Stimulated activated CD4-positive, alpha-beta T cell treated with anti-CD3 and anti-CD28 coated beads, TNF-alpha, amount 100 ng/mL, for 4 hours (primary cell): ENCODE results near the gene CNDP1.
"Not testable (repeated sequence)": the region's sequence is repeated elsewhere in the genome, so short reads cannot be mapped to it uniquely, and the experiment has no call there.

Experiments used
- DNase-seq, 3 experiments: peaks; one replicate each; pipeline ENCODE4 v3.0.0-alpha.2; 2020; ENCODE audit warnings: low read depth in 3 of 3

Gene CNDP1

DNA sequence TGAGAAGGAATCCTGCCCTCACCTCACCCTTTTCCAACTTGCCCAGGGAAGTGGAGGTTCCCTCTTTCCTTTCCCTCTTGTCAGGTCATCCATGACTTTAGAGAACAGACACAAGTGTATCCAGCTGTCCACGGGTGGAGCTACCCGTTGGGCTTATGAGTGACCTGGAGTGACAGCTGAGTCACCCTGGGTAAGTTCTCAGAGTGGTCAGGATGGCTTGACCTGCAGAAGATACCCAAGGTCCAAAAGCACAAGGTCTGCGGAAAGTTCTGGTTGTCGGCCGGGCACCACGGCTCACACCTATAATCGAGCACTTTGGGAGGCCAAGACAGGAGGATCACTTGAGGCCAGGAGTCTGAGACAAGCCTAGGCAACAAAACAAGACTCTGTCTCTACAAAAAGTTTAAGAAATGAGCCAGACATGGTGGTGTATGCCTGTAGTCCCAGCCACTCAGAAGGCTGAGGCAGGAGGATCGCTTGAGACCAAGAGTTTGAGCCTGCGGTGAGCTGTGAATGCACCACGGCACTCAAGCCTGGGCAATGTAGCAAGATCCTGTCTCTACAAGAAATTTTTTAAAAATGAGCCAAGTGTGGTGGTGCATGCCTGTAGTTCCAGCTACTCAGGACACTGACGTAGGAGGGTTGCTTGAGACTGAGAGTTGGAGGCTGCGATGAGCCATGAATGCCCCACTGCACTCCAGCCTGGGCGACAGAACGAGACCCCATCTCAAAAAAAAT lies 14.0 kb upstream of the CNDP1 start:
- DNase-seq, result no peak

DNA sequence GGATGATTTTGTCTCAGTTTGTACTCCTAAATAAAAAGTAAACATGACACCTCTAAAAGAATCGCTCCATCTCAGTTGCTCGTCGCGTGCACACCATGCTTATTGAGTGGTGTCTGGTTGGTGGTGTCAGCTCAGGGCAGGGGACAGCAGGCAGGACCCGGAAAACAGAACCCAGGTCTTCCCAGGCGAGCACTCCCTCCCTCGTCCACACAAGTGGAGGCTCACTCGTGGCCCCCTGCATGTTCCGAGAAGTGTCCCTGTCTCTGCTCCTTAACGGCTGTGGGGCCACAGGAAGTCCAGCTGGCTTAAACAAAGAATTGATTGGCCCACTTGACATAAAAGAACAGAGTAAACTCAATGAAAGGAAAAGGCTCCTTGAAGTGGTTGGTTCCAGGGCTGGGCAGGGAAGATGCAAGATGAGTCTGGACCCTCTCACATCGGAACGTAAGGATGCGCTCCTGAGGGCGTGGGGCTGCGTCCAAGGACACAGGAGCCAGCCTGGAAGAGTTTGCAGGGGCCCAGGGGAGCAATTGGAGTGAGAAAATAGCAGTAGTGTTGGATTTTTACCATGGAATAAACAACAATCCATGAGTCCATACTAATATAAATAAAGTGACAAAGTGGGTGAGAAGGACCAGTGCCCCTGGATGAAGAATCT lies 13.1 kb upstream of the CNDP1 start:
- no peak for DNase-seq

DNA sequence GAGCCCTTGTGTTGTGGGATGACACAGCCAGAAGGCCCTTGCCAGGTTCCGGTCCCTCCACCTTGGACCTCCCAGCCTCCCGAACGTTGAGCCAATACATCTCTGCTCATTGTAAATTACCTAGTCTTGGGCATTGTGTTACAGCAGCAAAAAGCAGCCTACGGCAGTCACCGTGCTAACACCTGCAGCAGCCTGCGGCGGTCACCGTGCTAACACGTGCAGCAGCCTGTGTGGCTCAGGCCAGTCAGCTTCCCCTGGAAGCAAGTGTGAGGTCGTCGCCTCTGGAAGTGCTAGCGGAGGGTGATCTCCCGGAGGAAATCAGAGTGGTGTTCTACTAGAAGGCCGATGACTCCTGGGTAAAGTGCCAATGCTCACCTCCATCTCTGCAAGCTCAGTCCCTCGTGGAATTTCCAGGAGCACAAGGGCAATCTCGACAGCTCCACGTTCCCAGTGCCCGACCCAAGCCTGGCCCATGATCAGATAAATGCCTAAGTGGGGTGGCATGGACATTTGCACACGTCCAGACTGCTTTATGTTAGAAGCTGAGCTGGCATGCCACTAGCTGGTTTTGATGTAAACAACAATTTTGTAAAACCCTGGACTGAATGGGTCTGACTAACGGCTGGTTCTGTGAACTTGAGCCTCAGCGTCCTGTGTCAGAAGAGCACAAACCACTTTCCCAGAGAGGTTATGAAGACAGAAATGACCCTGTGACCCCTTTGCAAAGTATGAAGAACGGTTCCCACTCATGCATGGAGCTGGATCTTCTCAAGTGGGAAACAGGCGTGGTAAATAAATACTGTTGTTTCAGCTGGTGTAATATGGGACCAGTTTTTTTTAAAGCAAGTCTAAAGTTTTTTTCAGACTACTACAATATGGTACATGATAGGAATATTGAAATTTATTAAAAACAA lies 11.4 kb upstream of the CNDP1 start:
- DNase-seq, result no peak

DNA sequence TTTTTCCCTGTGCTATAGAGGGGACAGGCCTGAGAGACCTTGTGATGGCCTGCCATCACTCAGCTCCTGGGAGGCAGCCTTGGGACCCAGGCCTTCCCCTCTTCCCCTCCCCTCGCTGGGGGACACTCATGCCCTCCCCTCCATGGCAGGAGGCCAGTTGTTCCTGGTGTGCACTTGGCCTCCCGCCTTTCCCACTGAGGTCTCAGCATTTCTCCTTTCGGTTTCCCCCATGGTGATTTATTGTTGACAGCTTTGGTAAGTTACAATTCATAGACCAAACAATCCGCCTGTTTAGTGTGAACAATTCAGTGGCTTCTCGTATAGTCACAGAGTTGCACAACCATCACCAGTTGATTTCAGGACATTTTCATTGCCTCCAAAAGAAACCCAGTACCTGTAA lies 10.2 kb upstream of the CNDP1 start:
- DNase-seq, result no peak

DNA sequence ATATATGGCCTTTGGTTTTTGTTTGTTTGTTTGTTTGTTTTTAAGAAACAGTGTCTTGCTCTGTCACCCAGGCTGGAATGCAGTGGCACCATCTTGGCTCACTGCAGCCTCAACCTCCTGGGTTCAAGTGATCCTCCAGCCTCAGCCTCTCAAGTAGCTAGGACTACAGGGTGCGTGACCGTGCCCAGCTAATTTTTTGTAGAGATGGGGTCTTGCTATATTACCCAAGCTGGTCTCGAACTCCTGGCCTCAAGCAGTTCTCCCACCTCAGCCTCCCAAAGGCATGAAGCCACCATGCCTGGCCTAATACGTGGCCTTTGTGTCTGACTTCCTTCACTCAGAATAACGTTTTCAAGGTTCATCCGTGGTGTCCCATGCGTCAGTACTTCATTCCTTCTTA lies 9.4 kb upstream of the CNDP1 start:
- not testable (repeated sequence) for DNase-seq

DNA sequence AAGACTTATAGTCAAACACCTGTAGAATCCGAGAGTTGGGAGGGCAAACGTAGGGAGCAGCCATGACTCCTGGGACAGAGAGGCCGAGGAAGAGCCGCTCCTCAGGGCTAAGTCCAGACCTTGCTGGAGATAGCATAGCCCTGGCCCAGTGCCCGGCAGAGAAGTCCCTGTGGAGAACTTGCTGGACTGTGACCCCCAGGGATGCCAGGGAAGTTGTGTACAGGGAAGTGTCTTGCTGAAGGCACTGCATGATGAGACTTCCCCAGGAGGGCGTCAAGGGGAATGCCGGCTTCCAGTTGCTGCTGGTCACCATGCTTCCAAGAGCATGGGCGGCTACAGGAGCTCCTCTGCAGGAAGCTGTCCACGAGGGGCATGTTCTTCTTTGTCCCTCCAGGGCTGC lies 8.6 kb upstream of the CNDP1 start:
- DNase-seq, result no peak

DNA sequence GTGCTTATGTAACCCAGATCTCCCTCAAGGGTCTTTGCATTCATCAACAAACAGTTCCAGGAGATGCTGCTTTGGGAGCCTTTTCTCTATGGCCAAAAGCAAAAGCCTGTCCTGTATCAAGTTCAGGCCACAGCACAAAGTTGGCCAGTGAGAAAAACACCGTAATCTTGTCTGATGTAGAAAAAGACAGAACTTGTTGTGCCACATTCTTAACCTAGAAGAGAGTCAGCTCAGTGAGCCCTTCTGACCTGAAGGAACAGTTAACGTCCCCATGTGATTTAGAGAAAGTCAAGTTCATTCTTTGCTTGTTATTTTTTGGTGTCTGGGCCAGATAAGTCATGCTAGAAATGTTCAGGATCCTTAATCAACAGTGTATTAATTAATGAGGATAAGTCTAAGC lies 7.8 kb upstream of the CNDP1 start:
- no peak for DNase-seq

DNA sequence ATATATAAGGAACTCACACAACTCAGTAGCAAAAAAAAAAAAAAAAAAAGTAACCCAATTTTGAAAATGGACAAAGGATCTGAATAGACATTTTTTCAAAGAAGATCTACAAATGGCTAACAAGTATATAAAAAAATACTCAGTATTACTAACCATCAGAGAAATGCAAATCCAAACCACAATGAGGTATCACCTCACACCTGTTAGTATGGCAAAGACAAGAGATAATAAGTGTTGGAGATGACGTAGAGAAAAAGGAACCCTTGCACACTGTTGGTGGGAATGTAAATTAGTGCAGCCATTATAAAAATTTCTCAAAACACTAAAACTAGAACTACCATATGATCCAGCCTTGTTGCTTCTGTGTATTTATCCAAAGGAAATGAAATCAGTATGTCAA lies 5.8 kb upstream of the CNDP1 start:
- no peak for DNase-seq

DNA sequence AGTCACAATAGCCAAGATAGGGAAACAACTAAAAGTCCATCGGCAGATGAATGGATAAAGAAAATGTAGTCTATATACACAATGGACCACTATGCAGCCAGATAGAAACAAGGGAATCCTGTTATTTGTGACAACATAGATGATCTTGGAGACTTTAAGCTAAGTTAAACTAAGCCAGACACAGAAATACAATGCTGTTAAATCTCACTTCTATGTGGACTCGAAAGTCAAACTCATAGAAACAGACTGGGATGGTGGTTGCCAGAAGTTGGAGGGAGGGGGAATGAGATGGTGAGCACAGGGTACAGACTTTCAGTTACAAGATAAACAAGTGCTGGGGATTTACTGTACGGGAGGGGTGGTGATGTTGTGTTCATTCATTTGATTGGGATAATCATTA lies 5.4 kb upstream of the CNDP1 start:
- DNase-seq, result no peak

DNA sequence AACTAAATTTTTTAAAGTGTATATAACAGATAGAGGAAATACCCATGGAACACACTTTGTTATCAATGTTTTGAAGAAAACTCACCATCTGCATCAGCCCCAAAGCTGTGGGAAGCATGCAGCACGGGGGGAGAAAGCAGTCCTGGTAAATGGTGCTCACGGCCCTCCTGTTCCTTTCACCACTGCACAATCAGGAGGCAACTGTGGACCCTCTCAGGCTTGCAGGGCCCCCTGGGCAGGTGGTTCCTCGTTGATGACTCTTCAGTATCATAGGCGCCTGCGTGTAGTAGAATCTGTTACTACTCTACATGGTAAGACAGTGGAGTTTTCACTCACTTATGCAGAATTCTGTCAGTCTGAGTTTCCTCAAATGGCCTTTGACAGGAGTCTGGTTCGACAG lies 4.9 kb upstream of the CNDP1 start:
- DNase-seq, result no peak

DNA sequence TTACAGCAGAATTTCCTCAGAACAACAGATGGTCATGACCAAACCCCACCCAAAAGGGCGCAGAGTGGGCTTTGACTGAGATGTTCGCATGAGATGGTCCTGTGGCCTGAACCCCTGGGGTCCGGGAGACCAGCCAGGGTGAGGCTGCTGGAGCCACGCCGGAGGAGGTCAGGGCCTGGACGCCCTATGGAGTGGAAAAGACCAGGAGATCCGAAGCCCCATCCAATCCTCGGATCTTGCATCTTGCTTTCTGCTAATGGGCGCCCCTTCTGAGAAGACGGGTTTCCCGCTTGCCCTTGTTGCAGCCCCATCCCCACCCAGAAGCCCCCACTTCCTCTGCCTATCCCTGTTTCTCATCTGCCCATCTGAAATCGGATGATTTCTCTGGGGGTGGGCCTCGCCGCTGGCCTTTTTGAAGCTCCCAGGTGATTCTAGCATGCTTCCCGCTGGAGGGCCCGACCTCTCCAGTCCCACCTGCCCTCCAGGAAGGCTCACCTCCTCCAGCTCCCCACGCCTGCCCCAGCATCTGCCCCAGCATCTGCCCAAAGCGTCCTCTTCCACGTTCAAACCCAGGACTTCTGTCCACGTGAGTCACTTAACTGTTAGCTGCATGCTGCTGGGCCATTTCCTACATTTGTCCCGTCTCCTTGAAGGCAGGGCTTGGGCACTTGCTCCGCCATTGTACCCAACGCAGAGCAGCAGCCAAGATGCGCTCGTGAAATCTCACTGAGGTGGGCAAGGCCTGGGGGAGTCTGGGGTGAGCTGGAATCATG lies 4.3 kb upstream of the CNDP1 start:
- no peak for DNase-seq

DNA sequence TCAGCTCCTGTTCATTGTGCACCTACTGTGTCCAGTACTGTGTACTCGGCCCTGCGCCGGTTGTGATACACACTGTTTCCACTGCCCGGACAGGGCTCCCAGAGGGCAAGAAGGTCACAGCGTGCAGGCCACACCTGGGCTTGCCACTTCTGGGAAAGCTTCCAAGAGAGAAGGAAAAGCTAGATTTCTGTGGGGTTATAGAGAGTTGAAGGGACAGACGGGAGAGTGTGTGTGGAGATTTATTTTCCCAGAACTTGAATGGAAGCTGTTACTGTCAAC lies 3.8 kb upstream of the CNDP1 start:
- DNase-seq, result no peak

DNA sequence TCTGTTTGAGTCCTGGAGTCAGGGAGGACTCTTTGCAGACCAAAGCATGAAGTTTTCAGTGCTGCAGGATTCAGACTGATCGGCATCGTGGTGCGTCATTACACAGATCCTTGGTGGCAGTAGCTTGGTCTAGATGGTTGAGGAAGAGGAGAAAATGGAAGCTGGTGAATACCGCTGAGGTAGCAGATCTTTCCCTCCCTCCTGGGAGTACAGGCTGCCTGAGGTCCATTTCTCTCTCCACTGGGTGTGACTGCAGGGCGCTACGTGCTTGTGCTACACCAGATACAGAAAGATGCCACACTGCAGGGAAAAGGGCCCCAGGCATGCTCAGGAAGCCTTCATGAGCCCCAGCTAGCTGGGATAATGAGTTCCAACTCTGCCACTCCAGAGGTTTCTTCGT lies 3.3 kb upstream of the CNDP1 start:
- no peak for DNase-seq

DNA sequence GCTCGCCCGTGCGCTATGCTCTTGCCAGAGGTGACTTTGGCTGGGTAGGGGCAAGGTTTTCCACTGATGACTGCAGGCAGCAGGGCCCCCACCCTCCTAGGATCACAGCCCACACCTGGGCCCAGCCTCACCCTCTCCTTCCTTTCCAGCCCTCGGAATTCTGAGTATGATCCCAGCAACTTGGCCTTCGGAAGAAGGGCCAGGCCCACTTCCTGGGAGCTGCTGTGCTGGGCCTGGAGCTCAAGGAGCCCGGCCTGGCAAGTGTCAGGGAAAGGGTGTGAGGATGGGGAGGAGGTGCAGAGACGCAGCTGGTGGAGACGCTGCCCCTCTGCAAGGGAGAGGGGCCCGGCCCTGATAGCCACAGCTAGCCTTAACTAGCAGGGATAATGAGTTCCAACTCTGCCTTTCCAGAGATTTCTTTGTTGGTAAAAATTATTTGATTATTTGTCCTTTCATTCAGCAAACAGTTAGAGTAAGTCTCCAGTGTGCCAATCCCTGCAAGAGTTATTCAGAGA lies 1.7 kb upstream of the CNDP1 start:
- DNase-seq, result no peak

DNA sequence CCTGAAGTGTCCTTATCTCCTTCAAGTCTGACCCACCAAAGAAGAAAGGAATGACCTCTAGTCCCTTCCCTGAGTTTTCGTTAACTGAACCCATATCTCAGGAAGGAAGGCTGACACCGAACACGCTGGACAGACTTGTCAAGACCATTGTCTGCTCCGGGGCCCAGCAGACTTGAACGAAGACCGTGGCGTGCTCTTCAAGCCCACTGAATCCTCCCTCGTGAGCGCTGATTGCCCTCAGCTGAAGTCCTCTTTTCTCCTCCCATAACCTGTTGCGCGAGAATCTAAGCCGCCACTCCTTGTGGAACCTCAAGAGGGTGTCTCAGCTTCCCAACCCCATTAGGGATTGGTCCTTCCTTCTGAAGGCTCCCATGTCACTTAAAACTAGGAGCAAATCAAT lies 634 bp upstream of the CNDP1 start:
- DNase-seq, result no peak

DNA sequence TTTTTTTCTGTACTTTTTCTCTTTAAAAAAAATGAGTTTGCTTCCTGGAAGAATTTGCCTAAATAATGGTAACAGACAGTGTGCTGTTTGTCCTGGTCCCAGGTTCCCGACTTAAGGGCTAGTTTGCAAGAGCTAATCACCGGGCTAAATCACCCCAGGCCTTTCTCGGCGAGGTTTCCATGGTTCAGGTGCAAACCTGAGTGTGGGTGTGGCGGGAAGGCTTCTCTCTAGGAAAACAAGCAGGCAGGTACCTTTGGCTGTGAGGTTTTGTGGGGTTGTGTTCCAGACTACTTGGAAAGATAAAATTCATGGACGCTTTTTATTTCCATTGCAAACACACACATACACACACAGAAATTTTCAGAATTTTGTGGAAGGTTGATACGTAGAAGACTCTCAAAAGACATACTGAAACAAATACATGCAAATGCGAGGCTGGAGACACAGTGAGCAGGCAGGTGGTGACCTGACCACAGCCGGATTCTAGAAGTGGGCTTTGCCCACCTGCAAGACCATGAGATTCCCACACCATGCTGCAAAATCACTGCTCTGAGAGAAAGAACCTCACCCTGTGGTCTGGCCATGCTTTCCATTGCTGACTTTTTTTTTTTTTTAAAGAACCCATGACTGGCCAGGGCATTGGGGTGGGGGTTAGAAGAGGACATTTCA lies 815 bp downstream of the CNDP1 start:
- DNase-seq, result no peak

DNA sequence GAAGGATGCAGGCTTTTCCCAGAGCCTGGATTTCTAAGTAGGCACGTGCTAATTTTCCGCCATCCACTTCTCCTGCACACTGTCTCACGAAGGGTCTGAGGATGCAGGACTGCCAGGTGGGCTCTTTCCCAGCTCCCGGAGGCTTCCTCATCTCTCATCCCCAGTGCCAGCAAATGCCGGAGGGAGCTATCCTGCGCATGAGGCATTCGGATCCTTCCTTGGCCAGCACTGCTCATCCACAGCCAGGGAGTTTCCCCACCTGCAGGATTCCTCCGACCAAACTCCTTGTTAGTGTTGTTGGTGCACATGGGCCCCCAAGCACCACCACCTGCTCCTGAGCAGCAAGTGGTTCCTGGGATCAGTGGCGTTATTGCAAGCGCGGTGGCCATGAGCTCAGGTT lies 5.0 kb downstream of the CNDP1 start:
- no peak for DNase-seq

DNA sequence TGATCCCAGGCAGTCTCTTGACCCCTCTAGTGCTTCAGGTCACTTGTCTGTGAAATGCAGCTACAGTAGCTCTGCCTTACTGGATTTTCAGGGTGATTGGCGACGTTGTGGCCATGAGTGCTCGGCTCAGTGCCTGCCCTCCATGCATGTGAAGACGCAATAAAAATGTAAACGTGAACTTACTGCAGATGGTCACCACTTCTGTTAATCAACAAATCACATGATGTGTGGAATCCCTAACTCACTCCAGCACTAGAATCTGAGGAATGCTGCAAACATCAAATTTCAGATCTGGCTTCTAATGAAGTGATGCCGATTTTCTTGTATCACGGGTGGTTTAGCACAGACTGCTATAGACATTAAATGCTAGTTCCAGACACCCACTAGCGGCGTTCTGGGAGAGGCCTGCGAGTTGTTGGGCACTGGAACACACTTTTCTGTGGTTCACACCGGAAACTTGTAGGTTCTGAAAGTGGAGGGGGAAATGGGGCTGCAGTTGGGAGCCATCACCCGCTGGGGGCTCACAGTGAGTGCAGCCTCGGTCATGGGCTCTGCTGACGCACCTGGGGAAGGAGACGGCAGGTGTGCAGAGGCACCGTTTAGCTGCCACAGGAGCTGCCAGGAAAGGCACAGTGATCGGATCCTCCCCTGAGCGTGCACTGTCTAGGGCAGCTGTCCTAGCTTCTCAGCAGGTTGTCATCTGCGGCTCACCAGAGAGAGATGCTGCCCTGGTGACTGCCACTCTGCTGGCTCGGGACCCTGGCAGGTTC lies 6.5 kb downstream of the CNDP1 start:
- no peak for DNase-seq

DNA sequence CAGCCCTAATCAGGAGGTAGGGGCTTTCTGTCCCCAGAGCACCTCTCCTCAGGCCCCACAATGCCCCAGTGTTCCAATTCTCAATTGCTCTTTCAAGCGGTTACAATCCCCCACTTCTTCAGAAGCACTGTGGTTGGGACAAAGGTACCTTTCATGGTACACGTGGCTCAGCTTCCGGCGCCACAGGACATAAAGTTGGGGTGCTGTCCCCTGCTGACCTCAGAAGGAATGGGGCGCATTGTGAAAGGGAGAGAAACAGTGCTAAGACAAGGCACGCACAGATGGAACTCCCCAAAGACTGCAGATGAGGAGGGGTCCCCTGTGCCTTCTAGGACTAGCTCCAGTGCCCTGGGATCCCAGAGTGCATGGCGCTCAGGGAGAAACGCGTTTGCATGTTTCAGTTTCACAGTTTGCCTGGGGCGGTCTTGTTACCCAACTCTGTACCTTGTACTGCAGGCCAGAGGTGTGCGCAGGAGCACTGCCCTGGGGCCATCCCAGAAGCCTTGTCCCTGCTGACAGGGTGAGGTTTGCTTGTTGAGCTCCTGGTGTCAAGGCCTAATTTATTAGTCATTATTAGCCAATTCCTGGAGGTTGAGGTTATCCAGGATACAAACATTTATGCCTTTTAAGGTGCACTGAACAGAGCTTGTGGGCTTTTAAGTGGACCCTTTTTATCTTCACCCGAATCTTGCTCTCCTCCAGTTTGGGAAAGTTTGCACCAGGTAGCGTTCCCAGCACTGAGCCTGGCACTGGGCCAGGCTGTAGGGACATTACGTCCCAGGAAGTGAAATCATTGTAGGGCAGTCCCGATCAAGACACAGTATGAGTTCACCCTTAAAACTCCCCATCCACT lies 7.6 kb downstream of the CNDP1 start:
- no peak for DNase-seq

DNA sequence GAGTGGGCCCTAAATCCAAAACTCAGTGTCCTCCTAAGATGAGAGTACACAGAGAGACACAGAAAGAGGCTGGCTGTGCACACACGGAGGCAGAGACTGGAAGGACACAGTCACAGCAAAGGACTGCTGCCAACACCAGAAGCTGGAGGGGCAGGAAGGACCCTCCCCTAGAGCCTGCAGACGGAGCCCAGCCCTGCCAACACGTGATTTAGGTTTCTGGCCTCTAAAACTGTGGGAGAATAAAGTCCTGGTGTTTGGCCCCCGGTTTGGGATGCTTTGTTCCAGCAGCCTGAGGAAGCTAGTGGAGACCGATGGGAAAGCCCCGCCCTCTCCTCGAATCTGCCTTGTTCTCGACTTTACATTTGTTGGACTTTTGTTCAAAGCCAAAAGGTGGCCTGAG lies 10.6 kb downstream of the CNDP1 start:
- DNase-seq, result no peak
